GM18511 (cell line): ENCODE measurements around the gene CSKMT.

ENCODE experiments used
- ATAC-seq: cut with Tn5 transposase; IDR thresholded peaks from one replicate; pipeline ENCODE4 v1.9.1; 2021; ENCODE audit warnings: mild to moderate bottlenecking, moderate library complexity; ENCODE audit not compliant: unreplicated experiment

CSKMT gene

DNA sequence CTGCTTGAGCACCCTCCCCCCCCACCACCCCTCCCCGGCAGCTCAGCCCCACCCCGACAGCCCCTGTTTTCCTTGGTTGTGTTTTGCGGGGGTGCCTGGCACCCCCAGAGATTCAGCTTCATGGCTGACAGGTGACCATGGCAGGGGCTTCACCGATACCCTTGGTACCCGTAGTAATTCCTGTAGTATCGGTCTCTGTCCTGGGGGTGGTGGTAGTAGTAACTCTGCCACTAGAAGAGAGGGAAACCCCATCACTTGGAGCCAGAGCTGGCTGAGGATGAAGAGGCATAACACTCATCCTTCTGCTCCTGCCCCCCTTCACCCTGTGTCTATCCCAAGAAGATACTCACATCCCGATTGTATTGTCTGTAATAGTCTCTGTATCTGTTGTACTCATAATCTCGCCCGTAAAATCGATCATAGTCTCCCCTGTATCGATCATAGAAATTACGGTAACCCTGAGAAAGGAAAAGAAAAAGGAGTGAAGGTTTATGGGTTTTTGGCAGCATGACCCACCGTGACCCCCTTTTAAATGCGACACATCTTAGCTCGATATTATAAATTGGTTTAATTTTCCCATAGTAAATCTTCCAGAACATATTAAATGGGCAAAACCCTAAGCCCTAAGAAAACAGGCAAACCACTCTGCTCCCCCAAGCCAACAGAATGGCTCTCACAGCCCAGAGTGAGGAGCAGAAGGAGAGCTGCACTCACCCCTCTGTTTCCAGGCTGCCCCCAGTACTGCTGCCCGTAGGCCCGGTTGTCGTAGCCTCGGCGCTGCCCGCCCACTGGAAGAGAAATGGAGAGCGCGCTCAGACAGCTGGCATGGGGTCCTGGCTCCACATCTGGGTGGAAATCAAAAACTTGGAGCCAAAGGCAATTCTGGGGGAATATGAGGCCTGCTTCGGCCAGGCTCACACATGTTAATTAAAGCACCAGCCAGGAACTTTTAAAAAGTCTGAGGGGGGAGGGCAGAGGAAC lies 50.3 kb downstream of the CSKMT start:
- ATAC-seq: no peak

DNA sequence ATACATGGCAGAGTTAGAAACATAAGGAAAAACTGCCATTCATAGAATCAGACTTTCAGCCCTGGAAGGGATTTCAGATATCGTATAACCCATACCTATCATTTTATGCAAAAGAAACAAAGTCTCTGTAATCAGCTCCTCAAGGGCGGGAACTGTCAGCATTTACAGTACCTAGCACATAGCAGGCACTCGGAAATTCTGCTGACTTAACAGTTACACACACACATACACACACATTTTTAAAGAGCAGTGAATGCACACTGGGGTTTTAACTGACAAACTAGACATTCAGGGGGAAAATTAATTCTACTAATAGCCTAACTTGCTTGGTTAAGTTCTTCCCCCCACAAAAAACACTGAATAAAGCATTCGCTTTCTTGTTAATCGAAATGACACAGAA lies 51.1 kb downstream of the CSKMT start:
- ATAC-seq: no peak

DNA sequence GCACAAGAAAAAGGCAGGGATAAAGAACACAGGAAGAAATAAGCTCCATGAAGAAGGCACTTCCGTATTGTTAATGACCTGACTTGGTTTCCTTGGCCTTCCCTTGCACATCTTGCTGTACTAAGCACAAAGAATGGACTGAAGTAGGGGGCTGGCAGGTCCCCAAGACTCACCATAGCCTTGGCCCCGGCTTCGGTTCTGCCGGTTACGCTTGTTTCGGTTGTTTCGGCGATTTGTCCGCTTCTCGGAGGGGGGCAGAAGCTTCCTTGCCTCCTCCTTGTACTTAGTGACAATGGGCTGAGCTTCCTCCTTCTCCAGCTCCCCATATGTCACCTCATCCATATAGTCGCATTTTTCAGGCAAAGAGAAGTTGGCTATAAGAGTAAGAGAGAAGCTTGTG lies 51.7 kb downstream of the CSKMT start:
- no peak for ATAC-seq
